HG03378 (cell line): ENCODE results near the gene PBOV1.
"Not testable (repeated sequence)": the region's sequence is repeated elsewhere in the genome, so short reads cannot be mapped to it uniquely, and the experiment has no call there.

Experiments used
- ATAC-seq: cut with Tn5 transposase; IDR thresholded peaks from one replicate; pipeline ENCODE4 v1.9.1; 2021; ENCODE audit warnings: mild to moderate bottlenecking, moderate library complexity; ENCODE audit not compliant: unreplicated experiment

PBOV1 gene

DNA sequence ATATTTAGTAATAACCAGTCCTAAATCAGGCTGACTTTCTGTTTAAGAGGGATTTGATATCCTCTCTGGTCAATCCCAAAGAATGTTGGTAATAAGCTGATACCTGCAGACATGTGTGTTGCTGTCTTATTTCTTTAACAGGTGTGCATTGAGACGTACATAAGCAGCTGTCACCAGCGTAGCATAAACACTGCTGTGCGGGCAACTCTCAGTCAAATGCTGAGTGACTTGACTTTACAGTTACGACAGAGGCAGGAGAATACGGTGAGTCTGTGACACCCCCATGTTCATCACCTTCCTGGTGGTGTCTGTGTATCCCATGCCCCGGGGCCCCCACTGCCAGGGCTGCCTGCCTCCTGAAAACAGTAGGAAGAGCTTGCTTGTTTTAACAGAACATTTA is 20.1 kb upstream of the PBOV1 start:
- no peak for ATAC-seq

DNA sequence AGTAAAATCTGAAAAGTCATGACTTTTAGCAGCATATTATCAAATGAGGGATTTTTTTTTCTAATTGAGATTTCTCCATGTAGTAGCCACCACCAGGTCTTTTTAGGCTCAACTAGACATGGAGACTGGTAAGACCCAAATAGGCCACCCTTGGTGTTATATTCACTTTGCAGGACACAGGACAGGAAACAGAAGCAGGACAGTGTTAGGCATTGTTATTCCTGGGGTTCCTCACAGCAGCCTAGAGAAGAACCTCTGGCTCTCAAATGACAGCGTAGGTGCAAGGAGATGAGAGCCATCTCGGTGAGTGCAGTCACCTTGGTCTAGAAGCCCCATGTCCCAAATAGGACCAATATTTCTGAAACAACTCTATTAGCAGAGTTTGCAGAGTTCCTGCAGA is 19.2 kb upstream of the PBOV1 start:
- ATAC-seq = no peak

DNA sequence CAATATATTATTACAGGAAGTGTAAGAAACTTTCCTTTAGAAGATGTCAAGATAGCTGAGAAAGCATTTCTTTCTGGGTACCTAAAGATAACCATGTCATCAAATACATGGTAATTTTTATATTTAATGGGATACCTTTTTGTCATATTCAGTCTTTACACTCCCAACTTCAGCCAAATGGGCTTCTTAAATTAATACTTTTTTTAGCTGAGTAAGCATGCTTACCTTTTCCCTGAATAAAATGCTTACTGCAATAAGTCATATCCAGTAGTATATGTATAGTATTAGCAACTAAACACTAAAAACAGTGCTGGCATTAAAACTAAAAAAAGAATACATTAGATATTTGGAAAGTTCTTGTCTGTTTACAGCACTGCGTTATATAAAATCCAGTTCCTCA is 17.4 kb upstream of the PBOV1 start:
- ATAC-seq = no peak

DNA sequence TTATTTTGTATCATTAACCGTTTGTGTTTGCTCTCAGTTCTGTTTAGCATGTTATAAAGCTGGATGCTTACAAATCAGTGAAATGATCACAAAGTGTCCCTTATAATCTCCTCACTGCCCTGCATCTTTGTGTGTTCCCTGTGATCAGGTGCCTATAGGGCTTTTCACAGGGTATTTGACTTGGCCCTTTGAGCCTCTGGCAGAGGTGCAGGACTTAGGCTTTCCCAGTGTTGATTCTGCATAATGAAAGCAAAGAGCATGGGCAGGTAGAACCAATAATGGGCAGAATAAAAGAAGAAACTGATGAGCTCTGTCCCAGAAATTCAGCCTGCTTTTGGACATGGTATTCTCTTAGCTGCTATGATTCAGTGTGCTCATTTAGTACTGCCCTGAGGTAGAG is 16.9 kb upstream of the PBOV1 start:
- no peak for ATAC-seq

- no peak for ATAC-seq
These were observed 16.1 kb upstream of the PBOV1 start for GRCh38 chr6:138234363-138234762.

GRCh38 chr6:138231381-138231886 is 13.1 kb upstream of the PBOV1 start:
- no peak for ATAC-seq

DNA sequence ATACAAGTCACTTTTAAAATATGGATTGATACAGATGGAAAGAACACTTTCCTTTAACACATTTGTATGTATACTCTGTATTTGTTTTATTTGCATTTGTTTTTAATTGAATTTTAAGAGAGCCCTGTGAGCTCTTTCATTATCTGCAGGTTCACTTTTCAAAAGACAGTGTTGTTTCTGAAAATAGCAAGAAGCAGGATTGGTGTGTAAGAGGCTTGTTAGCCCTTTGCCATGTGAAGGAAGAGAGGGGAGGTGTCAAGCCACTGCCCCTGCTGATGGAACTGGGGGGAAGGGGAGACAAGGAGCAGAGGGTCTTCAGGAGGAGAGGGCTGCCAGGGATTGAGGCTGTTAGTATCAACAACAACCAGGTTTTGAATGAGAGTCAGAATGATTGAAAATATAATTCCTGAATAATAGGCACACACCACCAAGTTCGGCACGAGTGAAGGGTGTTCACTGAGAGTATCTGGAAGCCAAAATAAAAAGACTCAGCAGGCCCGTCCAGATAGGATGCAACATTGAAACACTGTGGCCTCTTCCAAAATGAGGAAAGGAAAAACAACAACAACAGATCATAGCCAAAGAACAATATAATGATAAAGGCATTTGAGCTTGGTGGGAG is 12.6 kb upstream of the PBOV1 start:
- ATAC-seq = no peak

GRCh38 chr6:138230221-138230620 is 11.9 kb upstream of the PBOV1 start:
- no peak for ATAC-seq

DNA sequence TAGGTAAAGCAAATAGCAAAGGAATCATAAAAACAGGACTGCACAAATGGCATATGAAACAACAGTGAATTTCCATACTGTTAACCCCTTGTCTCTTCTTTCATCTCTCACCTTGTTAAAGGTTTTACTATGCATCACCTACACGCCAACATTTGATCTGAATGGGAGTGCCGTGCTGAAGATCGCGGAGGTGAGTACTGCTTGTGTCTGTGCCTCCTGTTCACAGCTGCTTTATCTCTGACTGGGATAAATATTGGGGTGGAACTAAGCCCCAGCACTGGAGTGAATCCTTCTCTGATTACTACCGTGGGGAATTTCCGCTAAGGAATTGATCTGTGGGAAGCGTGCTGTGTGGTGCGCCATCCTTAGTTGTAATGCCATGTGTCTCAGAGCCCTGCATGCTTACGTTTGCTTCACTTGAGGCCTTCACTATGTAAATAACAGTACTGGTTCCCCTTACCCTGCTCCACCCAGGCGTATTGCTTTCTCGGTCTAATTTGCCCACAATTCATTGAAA is 11.4 kb upstream of the PBOV1 start:
- no peak for ATAC-seq

GRCh38 chr6:138229072-138229471 is 10.8 kb upstream of the PBOV1 start:
- ATAC-seq = no peak

DNA sequence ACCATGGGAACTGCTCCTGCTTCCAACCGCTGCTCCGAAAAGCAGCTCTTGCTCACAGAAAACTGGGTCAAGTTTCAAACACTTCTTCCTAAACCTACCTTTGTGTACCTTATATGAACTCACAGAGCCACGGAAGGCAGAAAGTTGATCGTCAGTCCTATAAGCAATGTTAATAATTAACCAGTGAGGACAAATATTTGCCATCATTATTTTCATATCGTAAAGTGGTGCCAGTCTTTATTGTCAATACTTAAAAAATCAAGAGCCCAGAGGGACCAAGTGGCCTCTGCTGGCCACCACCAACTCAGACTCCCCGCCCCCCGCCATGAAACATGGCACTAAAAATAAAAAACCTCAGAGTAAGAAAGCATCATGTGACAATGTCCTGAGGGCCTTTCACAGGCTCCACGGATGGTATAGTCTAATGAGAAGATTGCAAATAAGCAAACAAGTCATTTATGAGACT is 9.1 kb upstream of the PBOV1 start:
- ATAC-seq = no peak

GRCh38 chr6:138226700-138227315 is 8.5 kb upstream of the PBOV1 start:
- ATAC-seq = no peak

GRCh38 chr6:138225953-138226352 is 7.7 kb upstream of the PBOV1 start:
- no peak for ATAC-seq

GRCh38 chr6:138222901-138223546 is 4.7 kb upstream of the PBOV1 start:
- no peak for ATAC-seq

- ATAC-seq = no peak
These were observed 1.6 kb upstream of the PBOV1 start for GRCh38 chr6:138219901-138220300.

GRCh38 chr6:138219398-138219797 is 1.1 kb upstream of the PBOV1 start:
- ATAC-seq = no peak

DNA sequence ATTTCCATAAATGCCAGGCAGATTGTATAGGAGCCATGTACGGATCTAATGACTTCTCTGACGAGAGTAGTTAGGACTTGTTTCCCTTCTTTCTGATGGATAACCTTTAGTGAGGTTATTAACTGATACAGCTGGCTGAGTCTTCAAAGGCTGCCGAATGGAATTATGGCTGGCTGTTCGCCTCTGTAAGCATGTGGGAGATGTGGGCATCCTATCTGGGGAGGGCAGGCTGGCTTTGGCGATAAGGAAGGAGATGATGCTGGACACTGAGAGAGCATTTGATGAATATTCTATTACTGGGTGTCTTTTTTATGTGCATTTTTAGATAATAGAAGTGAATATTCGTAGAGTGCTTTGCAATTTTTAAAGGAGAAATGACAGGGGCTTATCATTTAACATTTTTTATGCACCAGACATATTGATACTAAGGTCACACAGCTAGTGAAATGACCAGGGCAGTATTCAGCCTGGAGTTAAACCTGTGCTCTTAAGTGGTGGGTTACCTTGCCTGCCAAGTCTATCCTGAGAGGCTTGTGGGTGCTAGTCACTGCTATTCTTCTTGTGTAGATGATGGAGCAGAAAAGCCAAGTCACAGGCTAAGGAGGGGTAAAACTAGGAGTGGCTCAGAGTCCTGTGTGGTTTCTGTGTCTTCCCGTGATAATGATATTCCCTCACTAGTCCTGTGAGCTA is 3.1 kb downstream of the PBOV1 start:
- ATAC-seq = no peak

DNA sequence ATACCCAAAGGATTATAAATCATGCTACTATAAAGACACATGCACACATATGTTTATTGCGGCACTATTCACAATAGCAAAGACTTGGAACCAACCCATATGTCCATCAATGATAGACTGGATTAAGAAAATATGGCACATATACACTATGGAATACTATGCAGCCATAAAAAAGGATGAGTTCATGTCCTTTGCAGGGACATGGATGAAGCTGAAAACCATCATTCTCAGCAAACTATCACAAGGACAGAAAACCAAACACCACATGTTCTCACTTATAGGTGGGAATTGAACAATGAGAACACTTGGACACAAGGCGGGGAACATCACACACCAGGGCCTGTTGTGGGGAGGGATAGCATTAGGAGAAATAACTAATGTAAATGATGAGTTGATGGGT is 5.8 kb downstream of the PBOV1 start:
- not testable (repeated sequence) for ATAC-seq

- ATAC-seq = no peak
These were observed 6.7 kb downstream of the PBOV1 start for GRCh38 chr6:138211601-138212000.

GRCh38 chr6:138211048-138211581 is 7.2 kb downstream of the PBOV1 start:
- no peak for ATAC-seq

GRCh38 chr6:138206862-138207261 is 11.4 kb downstream of the PBOV1 start:
- ATAC-seq = no peak
